Stimulated activated CD8-positive, alpha-beta memory T cell treated with anti-CD3 and anti-CD28 coated beads, Interleukin-7, amount 100 ng/mL, for 24 hours (primary cell): Measurements from ENCODE around the gene CEBPG.
A peak's percentile ranks its signal among the peaks of the same experiment; 100 is the strongest.

Source experiments
- DNase-seq: peaks from one replicate; pipeline ENCODE4 v3.0.0-alpha.2; 2020; ENCODE audit warnings: low read depth

The CEBPG gene

GRCh38 chr19:33373453-33374235 lies at the start of gene CEBPG:
TSS of gene CEBPG (plus strand) at chr19:33373709. CDS start at chr19:33379240, 5,531 bp downstream.
- peak; percentile 83 for DNase-seq

GRCh38 chr19:33324628-33325027 lies 48.9 kb upstream of the CEBPG start:
- no peak for DNase-seq

GRCh38 chr19:33325920-33326319 lies 47.6 kb upstream of the CEBPG start:
- DNase-seq, result no peak

GRCh38 chr19:33329060-33329459 lies 44.4 kb upstream of the CEBPG start:
- DNase-seq, result no peak

- no peak for DNase-seq
Measured at GRCh38 chr19:33329736-33330135, 43.8 kb upstream of the CEBPG start.

- DNase-seq, result no peak
Measured at GRCh38 chr19:33332248-33332647, 41.3 kb upstream of the CEBPG start.

GRCh38 chr19:33333151-33333550 lies 40.4 kb upstream of the CEBPG start:
- no peak for DNase-seq

GRCh38 chr19:33333642-33334041 lies 39.9 kb upstream of the CEBPG start:
- no peak for DNase-seq

GRCh38 chr19:33334271-33334670 lies 39.2 kb upstream of the CEBPG start:
- DNase-seq, result no peak

- no peak for DNase-seq
Measured at GRCh38 chr19:33335446-33335845, 38.1 kb upstream of the CEBPG start.

GRCh38 chr19:33339016-33339984 lies 34.2 kb upstream of the CEBPG start:
- no peak for DNase-seq

- DNase-seq, result no peak
Measured at GRCh38 chr19:33340991-33341390, 32.5 kb upstream of the CEBPG start.

- no peak for DNase-seq
Measured at GRCh38 chr19:33343301-33343700, 30.2 kb upstream of the CEBPG start.

- no peak for DNase-seq
Measured at GRCh38 chr19:33343859-33344572, 29.5 kb upstream of the CEBPG start.

GRCh38 chr19:33344573-33344925 lies 29.0 kb upstream of the CEBPG start:
- DNase-seq, result no peak

- DNase-seq, result no peak
Measured at GRCh38 chr19:33345163-33345562, 28.3 kb upstream of the CEBPG start.

- DNase-seq, result no peak
Measured at GRCh38 chr19:33346665-33347064, 26.8 kb upstream of the CEBPG start.

- DNase-seq, result no peak
Measured at GRCh38 chr19:33347300-33347699, 26.2 kb upstream of the CEBPG start.

- DNase-seq, result no peak
Measured at GRCh38 chr19:33348301-33349010, 25.1 kb upstream of the CEBPG start.

- DNase-seq, result no peak
Measured at GRCh38 chr19:33349319-33350289, 23.9 kb upstream of the CEBPG start.
